Measurements from ENCODE around the gene PTGER4. TPM values are rescaled to one million over a fixed set of nuclear protein-coding genes. Genes with fewer than 3 reads are reported as not detected.

PTGER4 gene
- total RNA-seq, 1 donor from 2014 or later: not detected

- TF ChIP-seq CTCF (conservative IDR thresholded peaks at IDR 0.05): no peak
- Mint-ChIP-seq H3K9me3 (no peaks in the 10 kb centered on the region), H3K27me3 (ENCODE audit: low read depth) (peaks cover 20% of the 10 kb centered on the region), H3K27ac (ENCODE audit: unreplicated experiment) (no peak overlapping the region), H3K36me3 (ENCODE audit: low read depth) (no peaks in the 10 kb centered on the region), H3K4me3 (no peak overlapping the region), H3K4me1 (no peaks in the 10 kb centered on the region)
- DNase-seq (ENCODE audit: low read depth, low spot score): no peak
These were observed 13.9 kb upstream of the PTGER4 start for GRCh38 chr5:40665635-40666298.

GRCh38 chr5:40666657-40667056 lies 13.1 kb upstream of the PTGER4 start:
- Mint-ChIP-seq H3K27ac (ENCODE audit: unreplicated experiment) (no peak overlapping the region), H3K36me3 (ENCODE audit: low read depth) (no peaks in the 10 kb centered on the region), H3K9me3 (no peaks in the 10 kb centered on the region), H3K27me3 (ENCODE audit: low read depth) (peaks cover 22% of the 10 kb centered on the region), H3K4me1 (no peaks in the 10 kb centered on the region), H3K4me3 (no peak overlapping the region)
- DNase-seq (ENCODE audit: low read depth, low spot score): no peak
- no peak for TF ChIP-seq CTCF (conservative IDR thresholded peaks at IDR 0.05)

- peaks cover 22% of the 10 kb centered on the region for H3K27me3 Mint-ChIP-seq (ENCODE audit: low read depth)
- no peak for TF ChIP-seq CTCF (conservative IDR thresholded peaks at IDR 0.05)
- DNase-seq (ENCODE audit: low read depth, low spot score): no peak
- no peaks in the 10 kb centered on the region for H3K4me1 Mint-ChIP-seq
- H3K9me3 Mint-ChIP-seq: no peaks in the 10 kb centered on the region
- H3K4me3 Mint-ChIP-seq: no peak overlapping the region
- H3K27ac Mint-ChIP-seq (ENCODE audit: unreplicated experiment): no peak overlapping the region
- no peaks in the 10 kb centered on the region for H3K36me3 Mint-ChIP-seq (ENCODE audit: low read depth)
These were observed 12.5 kb upstream of the PTGER4 start for GRCh38 chr5:40667161-40667663.

GRCh38 chr5:40669606-40670390 lies 9.9 kb upstream of the PTGER4 start:
- H3K36me3 Mint-ChIP-seq (ENCODE audit: low read depth): no peaks in the 10 kb centered on the region
- TF ChIP-seq CTCF (conservative IDR thresholded peaks at IDR 0.05): no peak
- no peak overlapping the region for H3K4me3 Mint-ChIP-seq
- peaks cover 29% of the 10 kb centered on the region for H3K27me3 Mint-ChIP-seq (ENCODE audit: low read depth)
- no peaks in the 10 kb centered on the region for H3K9me3 Mint-ChIP-seq
- no peak for DNase-seq (ENCODE audit: low read depth, low spot score)
- H3K27ac Mint-ChIP-seq (ENCODE audit: unreplicated experiment): no peak overlapping the region
- no peaks in the 10 kb centered on the region for H3K4me1 Mint-ChIP-seq

- Mint-ChIP-seq H3K27ac (ENCODE audit: unreplicated experiment) (no peak overlapping the region), H3K36me3 (ENCODE audit: low read depth) (no peaks in the 10 kb centered on the region)
These were observed 7.3 kb upstream of the PTGER4 start for GRCh38 chr5:40672425-40672824.

More at GRCh38 chr5:40672425-40672824, 7.3 kb upstream of the PTGER4 start:
- no peak overlapping the region for H3K4me3 Mint-ChIP-seq
- TF ChIP-seq CTCF (conservative IDR thresholded peaks at IDR 0.05): no peak
- H3K9me3 Mint-ChIP-seq: no peaks in the 10 kb centered on the region
- H3K27me3 Mint-ChIP-seq (ENCODE audit: low read depth): peaks cover 49% of the 10 kb centered on the region
- DNase-seq (ENCODE audit: low read depth, low spot score): no peak
- no peaks in the 10 kb centered on the region for H3K4me1 Mint-ChIP-seq
